Activated effector memory CD4-positive, alpha-beta T cell treated with anti-CD3 and anti-CD28 coated beads, Interleukin-2, amount 50 U/mL, for 16 hours (primary cell): ENCODE measurements around the gene AWAT2.

Source experiments
- DNase-seq: peaks from one replicate; pipeline ENCODE4 v3.0.0-alpha.2; 2020

AWAT2 gene, protein sequence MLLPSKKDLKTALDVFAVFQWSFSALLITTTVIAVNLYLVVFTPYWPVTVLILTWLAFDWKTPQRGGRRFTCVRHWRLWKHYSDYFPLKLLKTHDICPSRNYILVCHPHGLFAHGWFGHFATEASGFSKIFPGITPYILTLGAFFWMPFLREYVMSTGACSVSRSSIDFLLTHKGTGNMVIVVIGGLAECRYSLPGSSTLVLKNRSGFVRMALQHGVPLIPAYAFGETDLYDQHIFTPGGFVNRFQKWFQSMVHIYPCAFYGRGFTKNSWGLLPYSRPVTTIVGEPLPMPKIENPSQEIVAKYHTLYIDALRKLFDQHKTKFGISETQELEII

DNA sequence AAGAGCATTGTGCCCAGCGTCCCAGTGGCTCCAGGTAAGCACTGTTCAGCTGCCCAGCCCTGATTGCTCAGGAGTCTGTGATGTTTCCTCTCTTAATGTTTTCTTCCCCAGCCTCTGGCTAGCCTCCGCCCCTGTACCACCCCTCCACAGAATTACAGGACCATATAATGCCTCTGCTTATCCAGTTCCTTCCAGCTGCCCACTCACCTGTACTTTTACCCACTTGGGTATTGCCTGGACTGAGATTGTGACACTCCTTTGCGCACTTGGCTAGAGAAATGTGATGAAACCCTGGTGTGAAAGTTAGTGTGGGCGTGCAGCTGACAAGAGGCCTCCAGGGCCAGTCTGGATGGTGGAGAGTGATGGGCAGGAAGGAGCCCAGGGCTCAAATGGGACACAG is at the start of gene AWAT2:
Gene AWAT2 (minus strand): TSS at position 14 of the 400 bp plus-strand sequence. CDS start 6 bp downstream, at position 8.
- no peak for DNase-seq

DNA sequence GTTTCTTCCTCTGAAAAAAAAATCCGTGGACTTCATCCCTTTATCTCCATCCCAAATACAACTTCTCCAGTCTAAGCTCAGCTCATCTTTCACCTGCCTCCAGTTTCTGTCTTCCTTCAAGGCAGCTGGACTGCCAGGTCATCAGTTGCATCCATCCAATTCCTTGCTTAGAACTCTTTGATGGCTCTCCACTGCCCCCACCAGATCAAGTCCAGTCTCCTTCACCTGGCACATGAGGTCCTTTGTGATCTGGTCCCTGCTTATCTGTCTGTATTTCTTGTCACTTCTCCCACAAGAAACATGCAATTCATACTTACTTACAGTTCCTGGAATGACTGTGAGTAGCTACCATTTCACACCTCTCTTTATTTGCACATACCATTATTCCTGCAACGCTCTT is 46.3 kb upstream of the AWAT2 start:
- no peak for DNase-seq

DNA sequence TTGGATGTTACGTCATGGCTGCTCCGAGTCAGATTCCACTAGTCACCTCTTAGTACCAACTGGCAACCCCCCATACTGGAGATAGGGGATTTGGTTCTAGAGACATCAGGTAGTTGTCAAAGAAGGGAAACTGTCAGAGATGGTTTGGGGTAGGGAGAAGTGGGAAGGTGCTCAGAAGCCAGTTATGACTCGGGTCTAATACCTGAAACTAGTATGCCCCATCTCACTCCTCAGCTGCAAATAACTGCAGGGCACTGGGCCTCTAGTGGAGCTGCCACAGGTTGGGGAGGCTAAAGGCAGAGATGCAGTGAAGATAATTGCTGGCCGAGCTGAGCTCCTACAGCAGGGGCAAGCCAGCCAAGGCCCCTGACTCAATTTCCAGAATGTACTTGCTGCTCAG is 42.5 kb upstream of the AWAT2 start:
- DNase-seq = no peak

- DNase-seq = no peak
These were observed 40.0 kb upstream of the AWAT2 start for GRCh38 chrX:70089604-70090297.

DNA sequence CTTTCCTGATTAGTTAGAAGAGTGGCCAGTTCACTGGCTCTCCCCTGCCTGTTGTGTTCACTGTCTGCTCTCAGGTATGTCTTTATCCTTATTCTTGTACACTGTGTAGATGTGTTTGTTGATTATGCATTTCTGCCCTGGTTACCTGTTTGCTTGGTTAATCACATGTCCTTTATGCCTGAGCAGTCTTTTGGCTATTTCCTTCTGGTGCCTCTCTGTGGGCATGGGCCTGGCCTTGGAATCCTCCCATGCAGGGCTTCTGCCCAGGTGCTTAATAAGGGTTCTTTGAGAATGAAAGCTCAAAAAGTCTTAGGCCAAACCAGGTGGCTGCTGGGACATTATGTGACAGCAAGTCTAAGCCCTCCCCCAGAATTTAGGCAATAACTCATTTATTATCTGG is 39.0 kb upstream of the AWAT2 start:
- DNase-seq = no peak

DNA sequence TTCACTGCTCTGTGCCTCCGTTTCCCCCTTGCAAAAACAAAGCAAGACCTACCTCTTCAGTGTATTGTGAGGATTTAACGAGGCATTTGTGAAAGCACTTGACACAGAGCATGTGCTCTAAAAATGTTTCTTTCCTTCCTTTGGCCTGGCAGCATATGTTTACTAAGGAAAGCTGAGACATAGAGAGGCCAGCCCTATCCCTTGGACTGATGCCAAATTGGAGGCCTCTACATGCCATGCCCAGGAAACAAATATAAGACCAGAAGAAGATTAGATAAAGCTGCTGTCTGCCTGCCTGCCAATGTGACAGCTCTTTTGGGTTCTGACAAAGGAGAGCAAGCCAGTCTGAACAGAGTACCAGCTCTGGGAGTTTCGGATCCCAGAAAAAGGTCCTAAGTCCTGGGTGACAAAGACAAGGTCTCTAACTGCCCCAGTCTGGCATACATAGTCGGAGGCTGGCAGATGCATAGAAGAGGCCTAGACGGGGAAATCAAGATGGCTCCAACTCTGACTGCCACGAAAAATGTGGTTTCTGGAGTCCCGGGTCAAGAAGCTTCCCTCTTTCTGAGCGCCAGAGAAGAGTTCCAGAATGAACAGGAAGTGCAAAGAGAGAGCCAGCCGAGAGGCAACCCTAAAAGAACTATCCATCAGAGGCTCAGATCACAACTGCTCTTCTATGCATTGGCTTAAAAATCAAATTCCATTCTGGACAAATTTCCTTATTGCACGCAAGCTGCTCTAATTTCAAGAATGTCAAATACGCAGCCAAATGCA is 38.3 kb upstream of the AWAT2 start:
- DNase-seq = no peak

DNA sequence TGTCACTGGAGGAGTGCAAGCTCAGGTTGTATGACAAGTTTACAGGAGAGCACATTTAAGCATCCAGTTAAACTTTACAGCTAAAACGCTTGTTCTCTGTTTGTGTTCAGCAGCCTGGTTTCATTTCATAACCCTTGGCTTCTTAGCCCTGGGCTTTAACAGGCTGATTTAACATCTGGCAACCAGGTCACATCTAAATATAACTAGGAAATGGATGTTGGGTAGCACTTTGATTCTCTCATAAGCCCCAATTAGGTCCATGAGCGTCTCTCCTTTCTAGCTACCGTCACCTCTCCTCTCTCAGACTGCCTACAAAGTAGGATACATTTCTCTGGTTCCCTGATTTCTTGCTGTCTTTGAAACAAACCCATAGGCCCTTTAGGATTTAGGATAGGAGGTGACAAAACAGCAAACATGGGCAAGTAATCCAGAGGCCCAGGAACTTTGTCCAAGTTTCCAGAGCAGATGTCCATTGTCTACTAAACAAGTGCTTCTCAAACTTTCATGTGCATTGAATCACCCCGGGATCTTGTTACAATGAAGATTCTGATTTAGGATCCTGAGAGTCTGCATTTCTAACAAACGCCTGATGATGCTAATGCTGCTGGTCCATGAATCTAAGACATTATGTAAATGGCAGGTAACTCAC is 35.0 kb upstream of the AWAT2 start:
- DNase-seq = no peak

DNA sequence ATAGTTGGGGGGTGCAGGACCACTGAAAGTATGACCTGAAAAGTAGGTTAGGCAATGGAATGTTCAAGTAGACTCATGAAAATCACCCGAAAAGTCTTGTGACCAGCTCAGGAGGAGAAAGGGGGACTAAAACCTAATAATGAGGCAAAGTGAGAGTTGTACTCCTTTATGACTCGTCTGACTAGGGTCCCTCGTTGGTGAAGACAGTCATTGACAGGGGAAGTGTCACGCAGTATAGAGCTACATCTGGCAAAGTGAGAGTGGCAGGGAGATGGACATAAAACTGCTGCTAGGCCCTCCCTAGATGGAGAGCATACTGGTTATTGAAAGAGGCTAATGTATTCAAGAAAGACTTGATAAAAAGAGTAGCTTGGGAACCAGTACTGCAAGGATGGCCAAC is 33.0 kb upstream of the AWAT2 start:
- no peak for DNase-seq

GRCh38 chrX:70079870-70080269 is 30.1 kb upstream of the AWAT2 start:
- DNase-seq = no peak

DNA sequence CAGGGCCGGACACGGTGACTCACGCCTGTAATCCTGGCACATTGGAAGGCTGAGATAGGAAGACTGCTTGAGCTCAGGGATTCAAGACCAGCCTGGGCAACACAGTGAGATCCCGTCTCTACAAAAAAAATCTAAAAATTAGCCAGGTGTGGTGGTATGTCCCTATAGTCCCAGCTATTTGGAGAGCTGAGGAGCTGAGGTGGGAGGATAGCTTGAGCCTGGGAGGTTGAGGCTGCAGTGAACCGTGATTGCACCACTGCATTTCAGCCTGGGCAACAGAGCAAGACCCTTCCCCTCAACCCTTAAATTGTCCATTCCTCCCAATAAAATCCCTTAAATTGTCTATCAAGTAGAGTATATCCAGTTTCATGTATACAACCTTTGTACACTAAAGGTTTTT is 29.6 kb upstream of the AWAT2 start:
- no peak for DNase-seq

GRCh38 chrX:70066646-70067045 is 16.9 kb upstream of the AWAT2 start:
- no peak for DNase-seq

DNA sequence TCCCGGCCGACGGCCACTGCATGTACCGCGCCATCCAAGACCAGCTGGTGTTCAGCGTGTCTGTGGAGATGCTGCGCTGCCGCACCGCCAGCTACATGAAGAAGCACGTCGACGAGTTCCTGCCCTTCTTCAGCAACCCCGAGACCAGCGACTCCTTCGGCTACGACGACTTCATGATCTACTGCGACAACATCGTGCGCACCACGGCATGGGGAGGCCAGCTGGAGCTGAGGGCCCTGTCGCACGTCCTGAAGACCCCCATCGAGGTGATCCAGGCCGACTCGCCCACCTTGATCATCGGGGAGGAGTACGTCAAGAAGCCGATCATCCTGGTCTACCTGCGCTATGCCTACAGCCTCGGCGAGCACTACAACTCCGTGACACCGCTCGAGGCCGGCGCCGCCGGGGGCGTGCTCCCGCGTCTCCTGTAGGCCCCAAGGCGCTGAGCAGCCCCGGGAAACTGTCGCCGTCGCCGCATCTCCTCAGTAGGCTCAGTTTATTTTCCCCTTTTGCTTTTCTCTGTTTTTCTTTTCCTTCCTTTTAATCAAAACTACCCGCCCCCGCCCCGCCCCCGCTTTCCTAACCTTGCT is 13.3 kb upstream of the AWAT2 start:
- DNase-seq = no peak

DNA sequence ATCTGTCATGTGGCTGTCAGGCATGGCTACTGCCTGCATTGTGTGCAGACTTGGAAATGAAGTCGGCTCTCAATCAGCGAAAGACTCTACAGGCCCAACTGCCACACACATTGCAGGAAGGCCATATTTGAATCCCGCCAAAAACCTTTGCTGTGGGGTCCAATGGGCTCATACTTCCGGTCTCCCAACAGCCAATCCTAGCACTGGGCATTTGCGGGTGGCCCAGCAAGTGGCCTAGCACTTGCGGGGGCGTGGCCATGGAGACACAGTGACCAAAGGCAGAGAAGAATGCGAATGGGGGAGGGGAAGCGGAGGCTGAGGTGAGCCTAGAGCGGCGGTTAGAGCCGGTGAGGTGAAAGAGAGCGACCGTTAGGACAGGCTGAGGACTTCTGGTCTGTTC is 12.3 kb upstream of the AWAT2 start, which contains the start of gene OTUD6A:
Gene OTUD6A (plus strand): TSS at position 382 of the 400 bp plus-strand sequence. CDS start 68 bp downstream, outside the sequence.
- no peak for DNase-seq

DNA sequence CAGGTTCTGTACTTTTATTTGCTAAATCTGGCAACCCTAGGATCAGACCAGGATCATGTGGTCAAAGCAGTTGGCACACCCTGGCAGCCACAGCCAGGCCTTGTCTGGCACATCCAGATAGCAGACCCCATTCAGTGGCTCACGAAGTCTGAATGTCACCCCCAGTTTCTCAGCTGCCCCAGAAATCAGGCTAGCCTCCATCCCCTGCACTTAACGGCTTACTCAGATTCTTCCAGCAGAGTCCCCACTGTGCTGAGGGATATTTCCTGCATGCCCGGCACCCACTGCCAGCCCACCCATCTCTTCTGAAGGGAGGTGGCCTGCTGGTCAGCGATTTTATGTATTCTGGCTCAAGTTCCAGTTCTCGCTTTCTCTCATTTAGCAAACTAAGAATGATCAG is 4.7 kb upstream of the AWAT2 start:
- DNase-seq = no peak

- no peak for DNase-seq
These were observed 3.3 kb upstream of the AWAT2 start for GRCh38 chrX:70052895-70053615.

DNA sequence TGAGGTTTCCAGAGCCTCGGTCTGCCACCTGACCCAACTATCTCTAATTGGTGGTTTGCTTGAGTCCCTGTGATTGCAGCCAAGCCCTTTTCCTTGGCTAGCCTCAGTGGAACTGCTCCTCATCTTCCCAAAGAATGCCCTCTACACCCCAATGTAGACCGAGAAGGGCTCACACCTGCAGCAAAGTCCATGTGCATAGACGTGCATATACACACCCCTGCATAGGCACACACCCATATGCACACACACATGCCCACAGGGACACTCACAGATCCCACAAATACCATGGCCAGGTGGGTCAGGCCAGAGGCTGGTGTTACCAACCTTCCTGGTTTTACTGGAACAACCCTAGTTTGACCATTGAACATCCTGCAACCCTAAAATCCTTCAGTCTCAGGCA is 332 bp downstream of the AWAT2 start:
- no peak for DNase-seq

DNA sequence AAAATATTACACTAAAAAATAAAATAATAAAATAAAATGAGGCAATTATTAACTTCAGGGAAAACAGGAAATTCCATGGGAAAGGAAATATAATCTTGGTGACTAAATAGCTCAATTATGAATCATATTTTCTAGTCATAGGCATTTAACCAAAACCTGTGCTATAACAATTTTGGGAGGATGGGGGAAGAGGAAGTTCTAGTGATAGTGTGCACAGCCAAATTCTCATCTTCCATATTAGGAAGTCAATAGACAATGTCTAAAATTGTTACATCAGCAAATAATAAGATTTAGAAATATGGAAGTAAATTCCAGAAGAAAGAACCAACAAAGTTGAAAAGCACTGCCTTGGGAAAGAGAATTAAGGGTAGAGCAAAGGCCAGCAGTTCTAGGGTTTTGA is 2.8 kb downstream of the AWAT2 start:
- DNase-seq = no peak

GRCh38 chrX:70044541-70045245 is 5.0 kb downstream of the AWAT2 start:
- no peak for DNase-seq

DNA sequence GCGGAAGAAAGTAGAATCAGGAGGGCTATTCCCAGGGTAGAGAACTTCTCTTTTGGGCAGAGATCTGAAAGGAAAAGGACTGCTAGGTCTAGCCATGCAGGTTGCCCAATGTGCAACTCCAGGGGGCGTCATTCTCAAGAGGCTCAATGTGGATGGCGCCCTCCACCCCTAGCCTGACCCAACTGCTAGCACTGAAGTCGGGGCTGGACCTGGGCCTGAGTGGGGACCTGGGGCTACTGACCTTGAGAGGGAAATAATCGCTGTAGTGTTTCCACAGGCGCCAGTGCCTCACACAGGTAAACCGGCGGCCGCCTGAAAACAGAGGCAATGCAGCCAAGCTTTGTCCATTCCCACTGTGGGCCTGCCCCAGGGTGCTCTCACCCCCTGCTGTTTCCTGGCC is 6.1 kb downstream of the AWAT2 start:
- no peak for DNase-seq

GRCh38 chrX:70042399-70043371 is 7.1 kb downstream of the AWAT2 start:
- DNase-seq = no peak
